IMR-90 (cell line): Measurements from ENCODE around the gene RRAGA. TPM values are rescaled to one million over a fixed set of nuclear protein-coding genes. Genes with fewer than 3 reads are reported as not detected.

ENCODE experiments used
- ATAC-seq: fragments of 200-7000 bp; cut with Tn5 transposase; 2 replicates; pipeline ENCODE4 v1.9.1; 2020; ENCODE audit warnings: low read depth, mild to moderate bottlenecking, moderate library complexity
- BruUV-seq: library from RNA; stranded (reverse); fragments of 400-500 nt; replicated peaks from 2 replicates; lab custom pipeline; 2021; lab: Mats Ljungman, UMichigan
- CTCF ChIA-PET: fragments of 300-600 bp; formaldehyde crosslinking; extraction: SDS; loops from one replicate; lab custom pipeline; 2021; ENCODE audit warnings: antibody characterized with exemption; lab: Yijun Ruan, JAX
- POLR2A ChIA-PET: fragments of 300-600 bp; sonication (Branson Sonifier 250); formaldehyde crosslinking; loops from one replicate; lab custom pipeline; 2022; ENCODE audit warnings: antibody characterized with exemption; ENCODE audit not compliant: unreplicated experiment; lab: Charles Lee
- DNase-seq: peaks from one replicate; pipeline ENCODE4 v3.0.0; 2013
- H2AFZ ChIP-seq: replicated peaks from 2 replicates; pipeline ENCODE3; 2013; ENCODE audit warnings: low read length, mild to moderate bottlenecking; ENCODE audit not compliant: poor library complexity
- H2AK5ac ChIP-seq: 2 replicates; pipeline ENCODE4 v1.6.1; 2013; ENCODE audit warnings: low read depth, low read length, inconsistent platforms
- H2AK9ac ChIP-seq: replicated peaks from 2 replicates; pipeline ENCODE3; 2013; ENCODE audit warnings: mild to moderate bottlenecking, low read depth, low read length, moderate library complexity; ENCODE audit not compliant: poor library complexity
- H2BK120ac ChIP-seq: 2 replicates; pipeline ENCODE4 v1.6.1; 2013; ENCODE audit warnings: low read depth, low read length, inconsistent platforms
- H2BK15ac ChIP-seq: 3 replicates; pipeline ENCODE4 v1.6.1; 2013; ENCODE audit warnings: low read depth, low read length, inconsistent platforms
- H2BK20ac ChIP-seq: 2 replicates; pipeline ENCODE4 v1.6.1; 2013; ENCODE audit warnings: low read depth, mild to moderate bottlenecking, inconsistent platforms, low read length, moderate library complexity
- H2BK5ac ChIP-seq: 2 replicates; pipeline ENCODE4 v1.6.1; 2013; ENCODE audit warnings: mild to moderate bottlenecking, low read depth, low read length, inconsistent platforms; ENCODE audit not compliant: poor library complexity, severe bottlenecking
- H3K14ac ChIP-seq: replicated peaks from 2 replicates; pipeline ENCODE4 v1.6.1; 2013; ENCODE audit warnings: low read depth, low read length, inconsistent platforms
- H3K18ac ChIP-seq: 2 replicates; pipeline ENCODE4 v1.6.1; 2013; ENCODE audit warnings: low read depth, low read length, control low read depth
- H3K23ac ChIP-seq: 2 replicates; pipeline ENCODE4 v1.6.1; 2013; ENCODE audit warnings: low read depth, low read length, inconsistent platforms
- H3K27ac ChIP-seq: 2 replicates; pipeline ENCODE4 v1.5.1; 2013; ENCODE audit warnings: mild to moderate bottlenecking, control low read depth, low read length; ENCODE audit not compliant: insufficient read depth
- H3K27me3 ChIP-seq: 2 replicates; pipeline ENCODE4 v1.6.1; 2013; ENCODE audit warnings: low read length; ENCODE audit not compliant: control insufficient read depth, insufficient read depth
- H3K36me3 ChIP-seq: 2 replicates; pipeline ENCODE4 v1.6.1; 2013; ENCODE audit warnings: low read length, mixed read lengths; ENCODE audit not compliant: control insufficient read depth, insufficient read depth
- H3K4ac ChIP-seq: 2 replicates; pipeline ENCODE4 v1.6.1; 2013; ENCODE audit warnings: low read depth, low read length, inconsistent platforms
- H3K4me1 ChIP-seq: 2 replicates; pipeline ENCODE4 v1.6.1; 2013; ENCODE audit warnings: low read length, mixed read lengths; ENCODE audit not compliant: control insufficient read depth, insufficient read depth
- H3K4me2 ChIP-seq: 2 replicates; pipeline ENCODE4 v1.6.1; 2013; ENCODE audit warnings: low read depth, mild to moderate bottlenecking, control low read depth, low read length, moderate library complexity
- H3K4me3 ChIP-seq: 2 replicates; pipeline ENCODE4 v1.5.1; 2013; ENCODE audit warnings: low read depth, mild to moderate bottlenecking, control low read depth, low read length, moderate library complexity; ENCODE audit not compliant: insufficient read depth
- H3K56ac ChIP-seq: 2 replicates; pipeline ENCODE4 v1.6.1; 2013; ENCODE audit warnings: low read length, inconsistent platforms; ENCODE audit not compliant: insufficient read depth; ENCODE audit errors: extremely low read depth
- H3K79me1 ChIP-seq, 2 experiments: 2 replicates each; pipeline ENCODE4 v1.6.1; 2013; ENCODE audit warnings: low read length in 2 of 2, inconsistent platforms in 1 of 2, low read depth in 1 of 2
- H3K9ac ChIP-seq: 2 replicates; pipeline ENCODE4 v1.6.1; 2013; ENCODE audit warnings: low read depth, low read length, control low read depth
- H3K9me1 ChIP-seq: 2 replicates; pipeline ENCODE4 v1.6.1; 2013; ENCODE audit warnings: low read length, inconsistent platforms; ENCODE audit not compliant: insufficient read depth
- H3K9me3 ChIP-seq: 2 replicates; pipeline ENCODE4 v1.6.1; 2013; ENCODE audit warnings: low read length; ENCODE audit not compliant: control insufficient read depth, insufficient read depth
- H4K20me1 ChIP-seq: 2 replicates; pipeline ENCODE4 v1.6.1; 2013; ENCODE audit warnings: low read length, inconsistent platforms; ENCODE audit not compliant: insufficient read depth
- H4K5ac ChIP-seq: 2 replicates; pipeline ENCODE4 v1.6.1; 2013; ENCODE audit warnings: mild to moderate bottlenecking, low read depth, low read length, control low read depth
- H4K8ac ChIP-seq, 2 experiments: 2 replicates each; pipeline ENCODE4 v1.6.1; 2013; ENCODE audit warnings: low read depth in 2 of 2, low read length in 2 of 2, control low read depth in 1 of 2, inconsistent platforms in 1 of 2
- H4K91ac ChIP-seq: 2 replicates; pipeline ENCODE4 v1.6.1; 2013; ENCODE audit warnings: low read depth, low read length, inconsistent platforms; ENCODE audit not compliant: insufficient read depth
- CEBPB ChIP-seq: IDR thresholded peaks from 2 replicates; pipeline ENCODE4 v1.6.1; 2012; ENCODE audit warnings: low read depth, low read length, improper control_type of control experiment
- MAZ ChIP-seq: IDR thresholded peaks from 2 replicates; pipeline ENCODE4 v1.6.1; 2012; ENCODE audit warnings: low read depth, mild to moderate bottlenecking, low read length, improper control_type of control experiment, moderate library complexity, borderline replicate concordance
- NFE2L2 ChIP-seq: fragments of 150-350 bp; IDR thresholded peaks from 2 replicates; pipeline ENCODE4 v1.6.1; 2016; ENCODE audit warnings: low read depth, mild to moderate bottlenecking, low read length
- WGBS, 2 experiments: methylation state at CpG; one replicate each; pipeline versions ENCODE4 v1.1.5 to v1.1.7; 2013; ENCODE audit warnings: missing lambda C conversion rate in 2 of 2; ENCODE audit not compliant: insufficient read length in 1 of 2; ENCODE audit errors: extremely low coverage in 2 of 2; 5-methylcytosine and 5-hydroxymethylcytosine counted together
- dilution Hi-C: fragments of 300-500 bp; cut with HindIII; formaldehyde crosslinking; loops from one replicate; pipeline ENCODE4 v1.14.3; 2018; ENCODE audit warnings: low sequenced_read_pairs; ENCODE audit not compliant: unreplicated experiment
- in situ Hi-C: fragments of 300-500 bp; cut with MboI; formaldehyde crosslinking; loops from 3 replicates; pipeline ENCODE4 v1.14.3; 2019; ENCODE audit warnings: low sequenced_read_pairs, inconsistent platforms, mixed read lengths
- intact Hi-C: fragments of 100-400 bp; cut with micrococcal nuclease; formaldehyde crosslinking; loops from 2 replicates; pipeline ENCODE4 v1.10.0; 2022
- polyA plus RNA-seq, 3 experiments: library from polyadenylated mRNA; depleted of rRNA; stranded (reverse); fragments of >200 nt; gene quantifications; 2 replicates each; pipeline ENCODE4 v1.2.3, GENCODE V29; 2012; ENCODE audit warnings: low replicate concordance in 1 of 3
- total RNA-seq: library from RNA; depleted of rRNA; stranded (reverse); fragments of >200 nt; gene quantifications from 2 replicates; pipeline ENCODE4 v1.2.3, GENCODE V29; 2012
- TF ChIP-seq, protein P1 (sequence below): fragments of 150-350 bp; IDR thresholded peaks from 2 replicates; pipeline ENCODE4 v1.6.1; 2016; ENCODE audit warnings: low read depth, mild to moderate bottlenecking, low read length, moderate library complexity, borderline replicate concordance

Gene RRAGA
- total and polyA plus RNA-seq, 2 of the 4 experiments (the other 2 are of a cell fraction), result 74.7 to 154 TPM

GRCh38 chr9:19020886-19021455, 28.3 kb upstream of the RRAGA start:
- H3K79me1 ChIP-seq, result no peaks in the 10 kb centered on the region
- H4K8ac ChIP-seq, result no peak overlapping the region
- ChIA-PET CTCF (interaction anchor here (0.6 kb wide), 1 partner anchor 13 kb away, joined by 3 read pairs; no protein-coding TSS in a partner anchor), POLR2A (no interaction called here)
- no peak overlapping the region for H3K4me3 ChIP-seq
- intact Hi-C loops, result loop anchor here (10.0 kb wide), 1 partner anchor 1496 kb away; no protein-coding TSS in a partner anchor
- no peak overlapping the region for H2AK9ac ChIP-seq
- dilution Hi-C loops, result no loop called here
- H3K27ac ChIP-seq, result no peak overlapping the region
- TF ChIP-seq, protein P1, sequence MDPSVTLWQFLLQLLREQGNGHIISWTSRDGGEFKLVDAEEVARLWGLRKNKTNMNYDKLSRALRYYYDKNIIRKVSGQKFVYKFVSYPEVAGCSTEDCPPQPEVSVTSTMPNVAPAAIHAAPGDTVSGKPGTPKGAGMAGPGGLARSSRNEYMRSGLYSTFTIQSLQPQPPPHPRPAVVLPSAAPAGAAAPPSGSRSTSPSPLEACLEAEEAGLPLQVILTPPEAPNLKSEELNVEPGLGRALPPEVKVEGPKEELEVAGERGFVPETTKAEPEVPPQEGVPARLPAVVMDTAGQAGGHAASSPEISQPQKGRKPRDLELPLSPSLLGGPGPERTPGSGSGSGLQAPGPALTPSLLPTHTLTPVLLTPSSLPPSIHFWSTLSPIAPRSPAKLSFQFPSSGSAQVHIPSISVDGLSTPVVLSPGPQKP, result no peak
- no peak for TF ChIP-seq MAZ
- no peak for TF ChIP-seq CEBPB
- TF ChIP-seq NFE2L2, result no peak
- no peak overlapping the region for H4K5ac ChIP-seq
- no peak overlapping the region for H3K18ac ChIP-seq
- no peak overlapping the region for H2BK120ac ChIP-seq
- no peaks in the 10 kb centered on the region for H3K36me3 ChIP-seq
- DNase-seq, result no peak
- no peak for ATAC-seq
- BruUV-seq, result no TSS peak
- H3K4me1 ChIP-seq, result no peaks in the 10 kb centered on the region
- no peak overlapping the region for H2BK5ac ChIP-seq
- H2BK15ac ChIP-seq, result no peak overlapping the region
- no peak overlapping the region for H3K56ac ChIP-seq
- H3K14ac ChIP-seq, result no peak overlapping the region
- H3K9me3 ChIP-seq, result peaks cover 6% of the 10 kb centered on the region; the same call in 1 of the 2 replicates
- no peak overlapping the region for H2AK5ac ChIP-seq
- H3K9ac ChIP-seq, result no peak overlapping the region
- in situ Hi-C loops, result no loop called here
- no peaks in the 10 kb centered on the region for H4K20me1 ChIP-seq
- H3K23ac ChIP-seq, result no peak overlapping the region
- no peak overlapping the region for H4K91ac ChIP-seq
- H3K9me1 ChIP-seq, result no peaks in the 10 kb centered on the region
- no peak overlapping the region for H3K4ac ChIP-seq
- H3K4me2 ChIP-seq, result no peak overlapping the region
- no peak overlapping the region for H2BK20ac ChIP-seq
- WGBS, 2 experiments, result no CpG with 5 or more reads among the region's 3 CpGs
- no peak overlapping the region for H2AFZ ChIP-seq
- peaks cover 12% of the 10 kb centered on the region for H3K27me3 ChIP-seq
